M059J (cell line): ENCODE measurements around the gene SCIMP. TPM values are rescaled to one million over a fixed set of nuclear protein-coding genes. Genes with fewer than 3 reads are reported as not detected.
"Not testable (repeated sequence)": the region's sequence is repeated elsewhere in the genome, so short reads cannot be mapped to it uniquely, and the experiment has no call there.

ENCODE experiments used
- DNase-seq: peaks from one replicate; pipeline ENCODE4 v3.0.0-alpha.2; 2012; ENCODE audit warnings: low read depth
- total RNA-seq: library from RNA; depleted of rRNA; stranded (reverse); fragments of >200 nt; shearing (Covaris generic); gene quantifications from 2 replicates; pipeline ENCODE4 v1.2.3, GENCODE V29; 2014; rRNA removed

SCIMP gene
- total RNA-seq, 1 experiment from 2014 or later, result not detected

DNA sequence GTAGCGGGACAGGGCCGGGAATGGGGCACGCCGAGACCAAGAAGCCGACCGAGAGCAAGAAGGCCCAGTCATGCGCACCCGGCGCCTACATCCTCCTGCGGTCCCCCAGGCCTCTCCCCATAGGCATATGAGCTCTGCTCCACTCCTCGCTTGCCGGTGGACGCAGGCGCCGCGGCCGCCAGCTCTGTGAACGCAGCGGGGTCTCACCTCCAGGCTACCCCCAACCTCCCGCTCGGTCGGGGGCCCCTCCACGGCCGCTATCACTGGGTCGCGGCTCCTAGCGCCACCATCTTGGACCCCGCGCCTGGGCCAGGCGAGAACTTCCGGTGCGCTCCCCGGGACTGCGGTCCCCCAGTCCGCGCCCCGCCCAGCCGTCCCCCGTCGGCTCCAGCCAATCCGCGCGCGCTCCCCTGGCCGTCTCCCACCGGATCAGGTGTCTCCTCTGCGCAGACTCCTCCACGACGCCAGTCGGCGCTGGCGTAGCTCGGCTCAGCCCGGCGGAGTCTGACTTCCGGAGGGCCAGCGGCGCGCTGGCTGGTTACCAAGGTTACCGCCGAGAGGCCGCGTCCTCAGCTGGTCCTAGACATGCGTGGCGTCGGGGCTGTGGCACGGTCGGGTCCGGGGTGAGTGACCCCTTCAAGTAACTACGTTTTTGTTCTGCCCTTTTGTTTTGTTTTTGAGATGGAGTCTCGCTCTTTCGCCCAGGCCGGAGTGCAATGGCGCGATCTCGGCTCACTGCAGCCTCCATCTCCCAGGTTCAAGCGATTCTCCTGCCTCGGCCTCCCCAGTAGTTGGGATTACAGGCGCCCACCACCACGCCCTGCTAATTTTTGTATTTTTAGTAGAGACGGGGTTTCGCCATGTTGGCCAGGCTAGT lies 42.9 kb downstream of the SCIMP start, which contains the start of gene ZNF594:
Gene ZNF594 (minus strand): TSS at position 328 of the 877 bp plus-strand sequence. CDS start 7,612 bp downstream, outside the sequence.
- DNase-seq, result peak; percentile 94

- DNase-seq, result no peak
These were observed 50.4 kb downstream of the SCIMP start for GRCh38 chr17:5184288-5184687.

- DNase-seq, result no peak
These were observed 51.3 kb downstream of the SCIMP start for GRCh38 chr17:5183410-5183793.

GRCh38 chr17:5182597-5183409 lies 51.9 kb downstream of the SCIMP start:
- no peak for DNase-seq

GRCh38 chr17:5181509-5182305 lies 53.0 kb downstream of the SCIMP start:
- no peak for DNase-seq

- DNase-seq, result no peak
These were observed 55.7 kb downstream of the SCIMP start for GRCh38 chr17:5179003-5179402.

- DNase-seq, result not testable (repeated sequence)
These were observed 59.6 kb downstream of the SCIMP start for GRCh38 chr17:5175027-5175426.

DNA sequence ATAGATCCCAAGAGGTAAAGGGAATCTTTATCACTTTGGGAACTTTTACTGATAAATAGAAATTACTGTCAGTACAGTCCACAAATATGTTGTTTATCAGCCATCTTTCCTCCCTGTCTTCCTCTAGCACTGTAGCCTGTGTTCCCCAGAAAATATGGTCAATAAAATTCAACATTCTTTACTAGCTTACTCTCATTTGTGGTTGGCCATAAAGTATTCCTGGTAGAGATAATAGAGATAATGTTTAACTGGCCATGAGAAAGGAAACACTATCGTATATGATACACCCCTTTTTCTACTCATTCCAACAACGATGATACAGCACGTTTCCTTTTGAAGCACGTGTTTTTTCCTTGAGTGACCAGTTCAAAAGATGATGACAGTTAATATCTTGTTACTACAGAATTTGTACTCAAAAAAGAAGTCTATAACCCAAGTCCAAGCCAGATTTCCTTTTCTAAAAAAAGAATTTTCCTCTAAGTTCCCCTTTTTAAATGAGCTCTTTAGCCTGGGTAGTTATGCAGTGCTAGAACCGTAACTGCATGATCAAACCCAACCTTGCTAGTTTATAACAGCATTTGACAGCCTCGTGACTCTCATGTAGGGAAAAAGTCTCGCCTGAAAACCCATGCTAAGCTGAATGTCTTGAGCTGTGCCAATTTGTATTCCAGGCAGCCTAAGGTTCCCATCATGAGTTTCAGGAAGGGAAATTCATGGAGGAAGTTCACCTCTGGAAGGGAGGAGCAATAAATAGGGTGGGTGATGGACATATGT lies 68.7 kb downstream of the SCIMP start:
- peak; percentile 79 for DNase-seq

GRCh38 chr17:5164436-5164835 lies 70.2 kb downstream of the SCIMP start:
- no peak for DNase-seq

DNA sequence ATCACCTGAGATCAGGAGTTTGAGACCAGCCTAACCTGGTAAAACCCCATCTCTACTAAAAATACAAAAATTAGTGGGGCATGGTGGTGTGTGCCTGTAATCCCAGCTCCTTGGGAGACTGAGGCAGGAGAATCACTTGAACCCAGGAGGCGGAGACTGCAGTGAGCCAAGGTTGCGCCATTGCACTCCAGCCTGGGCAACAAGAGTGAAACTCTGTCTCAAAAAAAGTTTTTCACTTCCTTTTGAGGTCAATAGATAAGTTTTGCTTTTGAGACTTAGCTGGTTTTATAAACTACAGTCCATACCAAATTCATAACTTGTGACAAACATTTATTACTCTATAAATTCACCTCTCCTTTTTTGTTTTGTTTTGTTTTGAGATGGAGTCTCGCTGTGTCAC lies 72.9 kb downstream of the SCIMP start:
- DNase-seq, result not testable (repeated sequence)

- not testable (repeated sequence) for DNase-seq
These were observed 74.0 kb downstream of the SCIMP start for GRCh38 chr17:5160702-5161101.

Other genes starting within 250 kb of the SCIMP start
- 4.8 and 11.0 TPM in 2 replicates for gene CAMTA2, start 247.2 kb downstream of the SCIMP start, total RNA-seq
- gene INCA1, start 237.3 kb downstream of the SCIMP start, total RNA-seq, result not detected in 2 replicates
- gene KIF1C, start 236.9 kb downstream of the SCIMP start, total RNA-seq, result 16.0 and 29.8 TPM in 2 replicates
- gene SLC52A1, start 199.4 kb downstream of the SCIMP start, total RNA-seq, result 0.32 TPM in 1 of 2 replicates, not detected in the other
- 2.2 and 3.2 TPM in 2 replicates for gene ZFP3, start 156.4 kb downstream of the SCIMP start, total RNA-seq
- 7.1 and 8.9 TPM in 2 replicates for gene ZNF232, start 123.0 kb downstream of the SCIMP start, total RNA-seq
- gene USP6, start 118.8 kb downstream of the SCIMP start, total RNA-seq, result 0.02 TPM in 1 of 2 replicates, not detected in the other
- gene ZNF594, start 43.0 kb downstream of the SCIMP start, total RNA-seq, result 9.5 and 10.2 TPM in 2 replicates
- gene RABEP1, start 47.4 kb upstream of the SCIMP start, total RNA-seq, result 31.7 and 35.0 TPM in 2 replicates
- 73.4 and 76.6 TPM in 2 replicates for gene NUP88, start 184.8 kb upstream of the SCIMP start, total RNA-seq
- gene RPAIN, start 185.3 kb upstream of the SCIMP start, total RNA-seq, result 30.7 and 55.3 TPM in 2 replicates
- 223 and 244 TPM in 2 replicates for gene C1QBP, start 204.3 kb upstream of the SCIMP start, total RNA-seq
- 7.4 and 8.8 TPM in 2 replicates for gene DHX33, start 234.1 kb upstream of the SCIMP start, total RNA-seq